ENCODE data around the gene IL17RA.

Gene IL17RA

GRCh38 chr22:17161991-17162390, 77.2 kb downstream of the IL17RA start:
- no peak for DNase-seq

GRCh38 chr22:17162731-17163130, 77.9 kb downstream of the IL17RA start:
- DNase-seq, result no peak

GRCh38 chr22:17164392-17165024, 79.7 kb downstream of the IL17RA start:
- DNase-seq, result no peak
